GM12864 (cell line): ENCODE measurements around the gene TMEM135.

Experiments
- DNase-seq: peaks from one replicate; pipeline ENCODE4 v3.0.0-alpha.2; 2011; ENCODE audit warnings: low read depth
- H3K4me3 ChIP-seq: 2 replicates; pipeline ENCODE4 v1.5.1; 2011; ENCODE audit warnings: mild to moderate bottlenecking, low read depth, low read length, control low read depth
- CTCF ChIP-seq: IDR thresholded peaks from 2 replicates; pipeline ENCODE4 v1.5.1; 2011; ENCODE audit warnings: low read depth, mild to moderate bottlenecking, moderate library complexity, low read length, control low read depth, inconsistent platforms; ENCODE audit errors: missing control alignments

TMEM135 gene

GRCh38 chr11:87190071-87190470 lies 152.3 kb downstream of the TMEM135 start:
- H3K4me3 ChIP-seq, result no peak overlapping the region
- no peak for DNase-seq
- no peak for TF ChIP-seq CTCF

DNA sequence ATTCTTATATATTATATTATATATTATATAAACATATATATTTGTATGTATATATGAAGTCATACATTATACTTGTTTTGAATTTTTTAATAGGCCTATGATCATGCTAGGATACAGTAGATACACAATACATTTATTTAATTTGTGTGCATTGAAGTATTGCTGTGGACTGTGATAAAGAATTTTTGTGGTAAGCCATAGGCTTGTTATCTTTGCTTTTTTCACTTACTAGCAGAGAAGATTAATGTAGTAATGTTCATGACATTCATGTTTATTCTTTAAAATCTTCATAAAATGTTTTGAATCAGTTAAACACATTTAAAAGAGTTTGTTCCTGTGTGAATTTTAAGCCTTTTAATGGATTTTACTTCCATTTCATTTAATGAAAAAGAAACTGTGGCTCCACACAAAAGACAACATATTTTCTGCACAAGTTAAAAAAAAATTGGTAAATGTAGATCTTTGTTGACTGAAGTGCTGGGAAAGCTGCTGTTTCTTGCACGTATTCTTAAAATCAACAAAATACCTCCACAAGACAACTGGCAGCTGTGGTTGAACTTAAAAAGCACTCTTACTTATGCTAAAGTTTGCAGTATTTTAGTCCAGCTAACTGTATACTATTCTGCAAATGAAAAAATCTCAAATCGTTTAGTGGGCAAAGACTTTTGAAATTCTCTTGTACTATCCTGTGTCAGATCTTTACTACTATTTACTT lies 156.2 kb downstream of the TMEM135 start:
- no peak overlapping the region for H3K4me3 ChIP-seq
- no peak for TF ChIP-seq CTCF
- no peak for DNase-seq

DNA sequence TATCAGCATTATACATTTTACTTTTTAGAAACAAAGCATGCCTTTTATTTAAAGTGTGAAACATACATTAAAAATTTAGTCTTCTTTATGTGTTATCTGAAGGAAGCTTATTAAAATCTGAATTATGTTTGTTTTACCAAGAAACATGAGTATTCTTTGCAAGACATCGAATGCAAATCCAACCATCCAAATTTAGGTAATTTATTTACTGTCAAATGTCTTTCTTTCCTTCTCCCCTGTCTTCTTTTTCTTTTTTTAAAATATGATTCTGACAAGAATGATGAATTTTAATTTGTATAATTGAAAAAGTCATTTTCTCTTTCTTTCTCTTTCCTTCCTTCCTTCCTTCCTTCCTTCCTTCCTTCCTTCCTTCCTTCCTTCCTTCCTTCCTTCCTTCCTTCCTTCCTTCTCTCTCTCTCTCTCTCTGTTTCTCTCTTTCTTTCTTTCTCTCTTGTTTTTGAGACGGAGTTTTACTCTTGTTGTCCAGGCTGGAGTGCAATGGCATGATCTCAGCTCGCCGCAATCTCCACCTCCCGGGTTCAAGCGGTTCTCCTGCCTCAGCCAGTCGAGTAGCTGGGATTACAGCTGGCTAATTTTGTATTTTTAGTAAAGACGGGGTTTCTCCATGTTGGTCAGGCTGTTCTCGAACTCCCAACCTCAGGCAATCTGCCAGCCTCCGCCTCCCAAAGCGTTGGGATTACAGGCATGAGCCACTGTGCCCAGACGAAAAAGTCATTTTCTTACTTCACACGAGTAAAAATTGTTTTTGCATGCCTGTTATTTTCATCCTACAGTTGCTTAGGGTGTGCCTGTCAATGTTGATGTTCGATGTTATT lies 157.5 kb downstream of the TMEM135 start:
- DNase-seq, result no peak

DNA sequence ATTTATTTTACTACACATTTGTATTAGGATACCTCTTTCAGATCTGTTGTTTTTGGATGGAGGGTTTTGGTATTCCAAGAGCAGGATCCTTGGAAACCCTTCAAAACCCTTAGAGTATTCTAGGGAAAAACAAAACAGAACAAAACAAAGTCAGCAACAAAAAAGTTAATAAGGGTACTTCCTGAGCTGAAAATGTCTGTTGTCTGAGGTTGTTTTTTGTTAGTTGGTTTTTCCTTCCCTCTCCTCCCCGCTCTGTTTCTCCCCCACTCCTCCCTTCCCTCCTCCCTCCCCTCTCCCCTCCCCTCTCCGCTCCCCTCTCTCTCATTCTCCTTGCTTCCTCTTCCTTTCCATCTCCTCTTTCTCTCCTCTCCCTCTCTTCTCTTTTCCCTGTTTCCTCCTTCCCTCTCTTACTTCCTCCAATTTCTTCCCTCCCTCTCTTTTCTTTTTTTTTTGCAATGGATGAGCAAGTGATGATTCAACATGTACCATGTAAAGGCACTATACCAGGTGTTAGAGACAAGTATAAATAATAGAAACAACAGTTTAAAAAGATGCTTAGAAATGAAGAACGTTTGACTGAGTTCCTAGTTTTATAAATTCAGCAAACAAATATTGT lies 160.6 kb downstream of the TMEM135 start:
- DNase-seq, result no peak
- TF ChIP-seq CTCF, result no peak
- no peak overlapping the region for H3K4me3 ChIP-seq

More for the DNA sequence above, 157.5 kb downstream of the TMEM135 start:
- TF ChIP-seq CTCF, result no peak
- H3K4me3 ChIP-seq, result no peak overlapping the region

- no peak for DNase-seq
- no peak for TF ChIP-seq CTCF
- H3K4me3 ChIP-seq, result no peak overlapping the region
Measured at GRCh38 chr11:87201376-87201775, 163.6 kb downstream of the TMEM135 start.

- no peak for DNase-seq
- TF ChIP-seq CTCF, result no peak
- H3K4me3 ChIP-seq, result no peak overlapping the region
Measured at GRCh38 chr11:87203907-87204602, 166.3 kb downstream of the TMEM135 start.
